ENCODE data around the gene RPL11. TPM values are rescaled to one million over a fixed set of nuclear protein-coding genes. Genes with fewer than 3 reads are reported as not detected.
A peak's percentile ranks its signal among the peaks of the same experiment; 100 is the strongest.

Gene RPL11
- total RNA-seq, 3 donors from 2014 or later (not counting 1 experiment from before 2014, with no cell fraction given) = 609 to 795 (median 740) TPM

GRCh38 chr1:23692308-23692871 lies 784 bp downstream of the RPL11 start:
- TF ChIP-seq CTCF (IDR thresholded peaks at IDR 0.05) = no peak
- 20% methylated on average over 16 of the region's 17 CpGs for WGBS (ENCODE audit: insufficient coverage)
- Mint-ChIP-seq H3K27me3 (ENCODE audit: low read depth in 2 of 2) (no peaks in the 10 kb centered on the region), H3K27ac (peak overlapping the region; percentile 91 to 93), H3K9me3 (no peaks in the 10 kb centered on the region), H3K4me3 (peak overlapping the region; percentile 97), H3K4me1 (peaks cover 52 to 54% of the 10 kb centered on the region in 2 donors), H3K36me3 (peaks cover 22% of the 10 kb centered on the region)
- peak overlapping the region; percentile 85 for H3K27ac ChIP-seq (ENCODE audit: low read length)
- H3K36me3 ChIP-seq (ENCODE audit: control insufficient read depth, insufficient read depth, low read length) = peaks cover 42% of the 10 kb centered on the region
- peak overlapping the region; percentile 83 for H3K4me3 ChIP-seq (ENCODE audit: low read length)
- peak in 1 of 2 donors; percentile 32 for DNase-seq
- intact Hi-C loops (cut with micrococcal nuclease) = no loop called here
- no peaks in the 10 kb centered on the region for H3K9me3 ChIP-seq (ENCODE audit: control insufficient read depth, insufficient read depth, low read length)
- H3K27me3 ChIP-seq (ENCODE audit: control insufficient read depth, insufficient read depth, low read length) = no peaks in the 10 kb centered on the region
- no peak for ATAC-seq
- peaks cover 20% of the 10 kb centered on the region for H3K4me1 ChIP-seq (ENCODE audit: control insufficient read depth, insufficient read depth, low read length)

GRCh38 chr1:23693599-23693998 lies 2.0 kb downstream of the RPL11 start:
- peaks cover 54% of the 10 kb centered on the region for H3K36me3 ChIP-seq (ENCODE audit: control insufficient read depth, insufficient read depth, low read length)
- peak overlapping the region; percentile 52 for H3K4me3 Mint-ChIP-seq
- intact Hi-C loops (cut with micrococcal nuclease) = no loop called here

GRCh38 chr1:23694371-23694770 lies 2.8 kb downstream of the RPL11 start:
- intact Hi-C loops (cut with micrococcal nuclease) = no loop called here
- Histone ChIP-seq H3K9me3 (ENCODE audit: control insufficient read depth, insufficient read depth, low read length) (no peaks in the 10 kb centered on the region), H3K36me3 (ENCODE audit: control insufficient read depth, insufficient read depth, low read length) (peaks cover 61% of the 10 kb centered on the region), H3K4me1 (ENCODE audit: control insufficient read depth, insufficient read depth, low read length) (peaks cover 20% of the 10 kb centered on the region), H3K4me3 (ENCODE audit: low read length) (no peak overlapping the region), H3K27me3 (ENCODE audit: control insufficient read depth, insufficient read depth, low read length) (no peaks in the 10 kb centered on the region), H3K27ac (ENCODE audit: low read length) (no peak overlapping the region)
- H3K27ac Mint-ChIP-seq = peak overlapping the region; percentile 91 to 93
- no peaks in the 10 kb centered on the region for H3K27me3 Mint-ChIP-seq (ENCODE audit: low read depth in 2 of 2)
- TF ChIP-seq CTCF (IDR thresholded peaks at IDR 0.05) = no peak
- no peaks in the 10 kb centered on the region for H3K9me3 Mint-ChIP-seq
- DNase-seq (no peak), ATAC-seq (no peak)
- H3K4me1 Mint-ChIP-seq = peaks cover 61 to 65% of the 10 kb centered on the region in 2 donors
- H3K36me3 Mint-ChIP-seq = peaks cover 22% of the 10 kb centered on the region
- WGBS (ENCODE audit: insufficient coverage) = 65% methylated on average over 3 of the region's 3 CpGs
- H3K4me3 Mint-ChIP-seq = peak overlapping the region; percentile 29

More at GRCh38 chr1:23693599-23693998, 2.0 kb downstream of the RPL11 start:
- 84% methylated on average over 2 of the region's 2 CpGs for WGBS (ENCODE audit: insufficient coverage)
- H3K27me3 ChIP-seq (ENCODE audit: control insufficient read depth, insufficient read depth, low read length) = no peaks in the 10 kb centered on the region
- ATAC-seq (no peak), DNase-seq (no peak)
- no peaks in the 10 kb centered on the region for H3K9me3 Mint-ChIP-seq
- H3K4me1 ChIP-seq (ENCODE audit: control insufficient read depth, insufficient read depth, low read length) = peaks cover 20% of the 10 kb centered on the region
- H3K27me3 Mint-ChIP-seq (ENCODE audit: low read depth in 2 of 2) = no peaks in the 10 kb centered on the region
- peaks cover 60 to 62% of the 10 kb centered on the region in 2 donors for H3K4me1 Mint-ChIP-seq
- peak overlapping the region; percentile 91 to 93 for H3K27ac Mint-ChIP-seq
- no peaks in the 10 kb centered on the region for H3K9me3 ChIP-seq (ENCODE audit: control insufficient read depth, insufficient read depth, low read length)
- H3K36me3 Mint-ChIP-seq = peaks cover 22% of the 10 kb centered on the region
- no peak for TF ChIP-seq CTCF (IDR thresholded peaks at IDR 0.05)
- H3K4me3 ChIP-seq (ENCODE audit: low read length) = no peak overlapping the region
- no peak overlapping the region for H3K27ac ChIP-seq (ENCODE audit: low read length)

GRCh38 chr1:23695667-23696066 lies 4.1 kb downstream of the RPL11 start:
- H3K4me1 Mint-ChIP-seq = peaks cover 65 to 69% of the 10 kb centered on the region in 2 donors
- H3K27me3 ChIP-seq (ENCODE audit: control insufficient read depth, insufficient read depth, low read length) = no peaks in the 10 kb centered on the region
- H3K36me3 Mint-ChIP-seq = peaks cover 22% of the 10 kb centered on the region
- peak overlapping the region; percentile 32 to 72 for H3K27ac Mint-ChIP-seq
- no peaks in the 10 kb centered on the region for H3K27me3 Mint-ChIP-seq (ENCODE audit: low read depth in 2 of 2)
- H3K9me3 Mint-ChIP-seq = no peaks in the 10 kb centered on the region
- no peak overlapping the region for H3K4me3 Mint-ChIP-seq
- peaks cover 22% of the 10 kb centered on the region for H3K4me1 ChIP-seq (ENCODE audit: control insufficient read depth, insufficient read depth, low read length)
- H3K9me3 ChIP-seq (ENCODE audit: control insufficient read depth, insufficient read depth, low read length) = no peaks in the 10 kb centered on the region
- ATAC-seq (no peak), DNase-seq (no peak)
- H3K27ac ChIP-seq (ENCODE audit: low read length) = no peak overlapping the region
- peaks cover 72% of the 10 kb centered on the region for H3K36me3 ChIP-seq (ENCODE audit: control insufficient read depth, insufficient read depth, low read length)
- no peak overlapping the region for H3K4me3 ChIP-seq (ENCODE audit: low read length)
- no peak for TF ChIP-seq CTCF (IDR thresholded peaks at IDR 0.05)
- intact Hi-C loops (cut with micrococcal nuclease) = no loop called here
- WGBS (ENCODE audit: insufficient coverage) = 94% methylated on average over 3 of the region's 3 CpGs
